K562 (cell line): ENCODE results near the gene TBL1XR1. TPM values are rescaled to one million over a fixed set of nuclear protein-coding genes. Genes with fewer than 3 reads are reported as not detected.

Experiments
- CBX2 ChIP-seq: fragments of 200-600 bp; sonication (generic); IDR thresholded peaks from one replicate; pipeline ENCODE4 v1.6.1; 2012; ENCODE audit warnings: mild to moderate bottlenecking, low read length, inconsistent platforms; ENCODE audit not compliant: insufficient read depth, poor library complexity, severe bottlenecking
- DACH1 ChIP-seq: fragments of 450-650 bp; IDR thresholded peaks from 2 replicates; pipeline ENCODE4 v1.6.1; 2018; ENCODE audit not compliant: partially characterized antibody
- ELF1 ChIP-seq: fragments of 200-800 bp; sonication (Bioruptor generic); IDR thresholded peaks from 2 replicates; pipeline ENCODE4 v1.6.1; 2016; ENCODE audit warnings: missing genetic modification characterization, missing compliant biosample characterization
- ERF ChIP-seq: fragments of 450-650 bp; formaldehyde crosslinking; IDR thresholded peaks from 2 replicates; pipeline ENCODE4 v1.4.0; 2020; ENCODE audit warnings: mild to moderate bottlenecking, mixed read lengths
- HOXB6 ChIP-seq: fragments of 250-450 bp; sonication (Bioruptor Pico); IDR thresholded peaks from 2 replicates; pipeline ENCODE4 v1.5.1; 2022; ENCODE audit warnings: mild to moderate bottlenecking, borderline replicate concordance
- MBD1 ChIP-seq: fragments of 250-450 bp; sonication (Bioruptor Pico); IDR thresholded peaks from 2 replicates; pipeline ENCODE4 v1.8.0; 2022; ENCODE audit warnings: inconsistent platforms
- MED1 ChIP-seq: sonication (generic); formaldehyde crosslinking; IDR thresholded peaks from 2 replicates; pipeline ENCODE4 v1.8.1; 2023; ENCODE audit warnings: missing genetic modification reagents, borderline replicate concordance
- NCOA4 ChIP-seq: fragments of 450-650 bp; IDR thresholded peaks from 2 replicates; pipeline ENCODE4 v1.6.1; 2018; ENCODE audit warnings: mild to moderate bottlenecking; ENCODE audit not compliant: partially characterized antibody
- PRDM10 ChIP-seq: fragments of 450-650 bp; IDR thresholded peaks from 2 replicates; pipeline ENCODE4 v1.6.1; 2018; ENCODE audit not compliant: partially characterized antibody
- RAD21 ChIP-seq, 2 experiments: fragments of 250-450 bp in 1 of 2; fragments of 450-650 bp in 1 of 2; sonication (Bioruptor Pico) in 1 of 2; formaldehyde crosslinking in 1 of 2; IDR thresholded peaks in 1 of 2; conservative IDR thresholded peaks in 1 of 2; 2 replicates each; pipeline versions ENCODE4 v1.4.0 to v1.8.0; 2020 to 2022; ENCODE audit warnings: mild to moderate bottlenecking in 2 of 2, moderate library complexity in 1 of 2
- RBFOX2 ChIP-seq: fragments of 200-400 bp; formaldehyde crosslinking; IDR thresholded peaks from 2 replicates; pipeline ENCODE4 v1.6.1; 2017; ENCODE audit warnings: low read depth, mild to moderate bottlenecking, low read length, moderate library complexity
- TAL1 ChIP-seq: fragments of 450-650 bp; IDR thresholded peaks from 2 replicates; pipeline ENCODE4 v1.6.1; 2016; ENCODE audit warnings: mild to moderate bottlenecking
- ZNF668 ChIP-seq: fragments of 250-450 bp; sonication (Bioruptor Pico); IDR thresholded peaks from 2 replicates; pipeline ENCODE4 v1.8.0; 2022; ENCODE audit warnings: mild to moderate bottlenecking, inconsistent platforms
- ZZZ3 ChIP-seq: fragments of 450-650 bp; IDR thresholded peaks from 2 replicates; pipeline ENCODE4 v1.6.1; 2016; ENCODE audit warnings: antibody characterized with exemption, mild to moderate bottlenecking, moderate library complexity
- polyA plus RNA-seq, 8 experiments: library from polyadenylated mRNA; depleted of rRNA in 4 of 8; stranded (reverse) in 5 of 8; unstranded in 3 of 8; fragments of >200 nt; fragmentation: Nextera tagmentation in 2 of 8; fragmentation: Illumina TruSeq in 1 of 8; extraction: Ambion mirVana in 2 of 8; extraction: Trizol in 1 of 8; gene quantifications; 2 replicates each; pipeline versions ENCODE4 v1.2.1 to v1.2.3, GENCODE V29; 2011 to 2014; ENCODE audit warnings: inconsistent platforms in 1 of 8, missing spikeins in 1 of 8
- total RNA-seq, 7 experiments: library from RNA; depleted of rRNA in 6 of 7; stranded (reverse); fragments of >200 nt in 6 of 7; fragmentation: Illumina TruSeq in 2 of 7; extraction: Trizol in 2 of 7; gene quantifications; 2 replicates each; pipeline versions ENCODE4 v1.2.1 to v1.2.3, GENCODE V29; 2011 to 2021; ENCODE audit warnings: low replicate concordance in 1 of 7
- TF ChIP-seq, protein P1 (sequence below): fragments of 250-450 bp; sonication (Bioruptor Pico); IDR thresholded peaks from 2 replicates; pipeline ENCODE4 v1.5.0; 2021
- TF ChIP-seq, protein P2 (sequence below): sonication (generic); formaldehyde crosslinking; IDR thresholded peaks from 2 replicates; pipeline ENCODE4 v1.9.0; 2022; ENCODE audit warnings: mild to moderate bottlenecking, missing genetic modification reagents
- TF ChIP-seq, protein P3 (sequence below): fragments of 450-650 bp; formaldehyde crosslinking; IDR thresholded peaks from 2 replicates; pipeline ENCODE4 v1.4.0; 2022; ENCODE audit warnings: mild to moderate bottlenecking, moderate library complexity
- TF ChIP-seq, protein P4 (sequence below): fragments of 450-650 bp; formaldehyde crosslinking; IDR thresholded peaks from 2 replicates; pipeline ENCODE4 v1.4.0; 2020; ENCODE audit warnings: mild to moderate bottlenecking, moderate library complexity

Gene TBL1XR1
- total and polyA plus RNA-seq, 9 of the 15 experiments (the other 6 are each of a cell fraction or from before 2014, with no cell fraction given), result 19.6 to 171 (median 83.3) TPM

GRCh38 chr3:177197041-177197726 lies at the start of gene TBL1XR1 (continued):
- TF ChIP-seq ELF1 (tag) (peak; percentile 33; the same call in 1 of the 2 replicates), CBX2 (no peak), HOXB6 (no peak), ZZZ3 (no peak), RBFOX2 (peak; percentile 72), MBD1 (CRISPR knock-in tag) (no peak), TAL1 (no peak), ERF (CRISPR knock-in tag) (no peak), NCOA4 (no peak), PRDM10 (no peak), ZNF668 (CRISPR knock-in tag) (no peak), MED1 (CRISPR knock-in tag) (no peak), DACH1 (no peak), RAD21 (CRISPR knock-in tag; conservative IDR thresholded peaks at IDR 0.05 in 1 of 2, IDR thresholded peaks at IDR 0.05 in 1 of 2) (0 out of 4 replicates have a peak, but pooled peaks of 1 of the 2 experiments have one; percentile 4)
- TF ChIP-seq, protein P1, sequence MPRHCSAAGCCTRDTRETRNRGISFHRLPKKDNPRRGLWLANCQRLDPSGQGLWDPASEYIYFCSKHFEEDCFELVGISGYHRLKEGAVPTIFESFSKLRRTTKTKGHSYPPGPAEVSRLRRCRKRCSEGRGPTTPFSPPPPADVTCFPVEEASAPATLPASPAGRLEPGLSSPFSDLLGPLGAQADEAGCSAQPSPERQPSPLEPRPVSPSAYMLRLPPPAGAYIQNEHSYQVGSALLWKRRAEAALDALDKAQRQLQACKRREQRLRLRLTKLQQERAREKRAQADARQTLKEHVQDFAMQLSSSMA (CRISPR knock-in tag), result no peak
- TF ChIP-seq, protein P2, sequence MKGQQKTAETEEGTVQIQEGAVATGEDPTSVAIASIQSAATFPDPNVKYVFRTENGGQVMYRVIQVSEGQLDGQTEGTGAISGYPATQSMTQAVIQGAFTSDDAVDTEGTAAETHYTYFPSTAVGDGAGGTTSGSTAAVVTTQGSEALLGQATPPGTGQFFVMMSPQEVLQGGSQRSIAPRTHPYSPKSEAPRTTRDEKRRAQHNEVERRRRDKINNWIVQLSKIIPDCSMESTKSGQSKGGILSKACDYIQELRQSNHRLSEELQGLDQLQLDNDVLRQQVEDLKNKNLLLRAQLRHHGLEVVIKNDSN, result no peak
- TF ChIP-seq, protein P3, sequence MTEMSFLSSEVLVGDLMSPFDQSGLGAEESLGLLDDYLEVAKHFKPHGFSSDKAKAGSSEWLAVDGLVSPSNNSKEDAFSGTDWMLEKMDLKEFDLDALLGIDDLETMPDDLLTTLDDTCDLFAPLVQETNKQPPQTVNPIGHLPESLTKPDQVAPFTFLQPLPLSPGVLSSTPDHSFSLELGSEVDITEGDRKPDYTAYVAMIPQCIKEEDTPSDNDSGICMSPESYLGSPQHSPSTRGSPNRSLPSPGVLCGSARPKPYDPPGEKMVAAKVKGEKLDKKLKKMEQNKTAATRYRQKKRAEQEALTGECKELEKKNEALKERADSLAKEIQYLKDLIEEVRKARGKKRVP (CRISPR knock-in tag), result no peak
- TF ChIP-seq, protein P4, sequence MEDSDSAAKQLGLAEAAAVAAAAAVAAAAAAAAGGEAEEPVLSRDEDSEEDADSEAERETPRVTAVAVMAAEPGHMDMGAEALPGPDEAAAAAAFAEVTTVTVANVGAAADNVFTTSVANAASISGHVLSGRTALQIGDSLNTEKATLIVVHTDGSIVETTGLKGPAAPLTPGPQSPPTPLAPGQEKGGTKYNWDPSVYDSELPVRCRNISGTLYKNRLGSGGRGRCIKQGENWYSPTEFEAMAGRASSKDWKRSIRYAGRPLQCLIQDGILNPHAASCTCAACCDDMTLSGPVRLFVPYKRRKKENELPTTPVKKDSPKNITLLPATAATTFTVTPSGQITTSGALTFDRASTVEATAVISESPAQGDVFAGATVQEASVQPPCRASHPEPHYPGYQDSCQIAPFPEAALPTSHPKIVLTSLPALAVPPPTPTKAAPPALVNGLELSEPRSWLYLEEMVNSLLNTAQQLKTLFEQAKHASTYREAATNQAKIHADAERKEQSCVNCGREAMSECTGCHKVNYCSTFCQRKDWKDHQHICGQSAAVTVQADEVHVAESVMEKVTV (CRISPR knock-in tag), result no peak
